Measurements from ENCODE around the gene FBN1.

- TF ChIP-seq SIN3A (IDR thresholded peaks at IDR 0.05; ENCODE audit: low read depth, low read length) (no peak), TCF7 (IDR thresholded peaks at IDR 0.05; ENCODE audit: borderline replicate concordance) (no peak), CHD2 (IDR thresholded peaks at IDR 0.05; ENCODE audit: borderline replicate concordance, low read depth, low read length) (no peak), CBX3 (IDR thresholded peaks at IDR 0.05; ENCODE audit: borderline replicate concordance, low read depth) (no peak), POLR2A (IDR thresholded peaks at IDR 0.05; ENCODE audit: low read depth, low read length) (no peak), CTCF (IDR thresholded peaks at IDR 0.05 in 2 of 3, conservative IDR thresholded peaks at IDR 0.05 in 1 of 3; ENCODE audit: control insufficient read depth in 2 of 3, extremely low read depth in 1 of 3, insufficient read depth in 1 of 3, low read depth in 3 of 3, low read length in 3 of 3) (no peak)
Measured at GRCh38 chr15:48414015-48414414, 231.5 kb downstream of the FBN1 start.
